Endothelial cell of umbilical vein (primary cell): Measurements from ENCODE around the gene SLC11A1.

Source experiments
- CTCF ChIP-seq, 2 donors: IDR thresholded peaks; 1 replicate in 1 of 2; 2 replicates in 1 of 2; pipeline ENCODE4 v1.5.1; 2011; ENCODE audit warnings: low read length in 2 of 2, mild to moderate bottlenecking in 2 of 2, moderate library complexity in 2 of 2, control low read depth in 1 of 2, inconsistent platforms in 1 of 2, low read depth in 1 of 2; ENCODE audit not compliant: insufficient read depth in 1 of 2; ENCODE audit errors: extremely low read depth in 1 of 2
- EZH2 ChIP-seq: IDR thresholded peaks from 2 replicates; pipeline ENCODE4 v1.6.1; 2012; ENCODE audit warnings: borderline replicate concordance, low read depth, mild to moderate bottlenecking, moderate library complexity, low read length, inconsistent platforms; ENCODE audit not compliant: severe bottlenecking
- GATA2 ChIP-seq: IDR thresholded peaks from 2 replicates; pipeline ENCODE4 v1.7.0; 2011; ENCODE audit warnings: low read depth, mild to moderate bottlenecking, moderate library complexity, mixed read lengths, low read length; ENCODE audit not compliant: insufficient read length, insufficient read depth
- JUN ChIP-seq: IDR thresholded peaks from 2 replicates; pipeline ENCODE4 v1.6.1; 2011; ENCODE audit warnings: borderline replicate concordance, low read depth; ENCODE audit not compliant: insufficient read length, insufficient read depth
- MAX ChIP-seq: IDR thresholded peaks from 2 replicates; pipeline ENCODE4 v1.6.1; 2011; ENCODE audit not compliant: insufficient read depth, insufficient read length
- MYC ChIP-seq: IDR thresholded peaks from one replicate; pipeline ENCODE4 v1.6.1; 2011; ENCODE audit warnings: mild to moderate bottlenecking, low read depth, low read length
- POLR2A ChIP-seq: IDR thresholded peaks from 2 replicates; pipeline ENCODE4 v1.6.1; 2012; ENCODE audit warnings: low read depth, mild to moderate bottlenecking, control low read depth, low read length
- POLR2AphosphoS5 ChIP-seq: IDR thresholded peaks from 2 replicates; pipeline ENCODE4 v1.6.1; 2012; ENCODE audit warnings: low read depth, mild to moderate bottlenecking, control low read depth, low read length, moderate library complexity; ENCODE audit not compliant: insufficient read depth

- TF ChIP-seq CTCF (IDR thresholded peaks at IDR 0.05; ENCODE audit: extremely low read depth in 1 of 2, insufficient read depth in 1 of 2, low read depth in 1 of 2, low read length in 2 of 2) (no peak), POLR2AphosphoS5 (no peak), EZH2 (no peak), POLR2A (no peak), JUN (no peak), MAX (no peak), MYC (no peak), GATA2 (no peak)
Observed at GRCh38 chr2:218341381-218341780, 40.7 kb upstream of the SLC11A1 start.
